SW480 (cell line): ENCODE data around the gene PGA4.
"Not testable (repeated sequence)": the region's sequence is repeated elsewhere in the genome, so short reads cannot be mapped to it uniquely, and the experiment has no call there.

Experiments used
- DNase-seq: peaks from one replicate; pipeline ENCODE4 v3.0.0-alpha.2; 2016; ENCODE audit warnings: low spot score

The PGA4 gene

GRCh38 chr11:61222047-61222446, at the start of gene PGA4:
Gene PGA4 (plus strand): TSS chr11:61222347. CDS start chr11:61222401, 54 bp downstream.
- DNase-seq: not testable (repeated sequence)

DNA sequence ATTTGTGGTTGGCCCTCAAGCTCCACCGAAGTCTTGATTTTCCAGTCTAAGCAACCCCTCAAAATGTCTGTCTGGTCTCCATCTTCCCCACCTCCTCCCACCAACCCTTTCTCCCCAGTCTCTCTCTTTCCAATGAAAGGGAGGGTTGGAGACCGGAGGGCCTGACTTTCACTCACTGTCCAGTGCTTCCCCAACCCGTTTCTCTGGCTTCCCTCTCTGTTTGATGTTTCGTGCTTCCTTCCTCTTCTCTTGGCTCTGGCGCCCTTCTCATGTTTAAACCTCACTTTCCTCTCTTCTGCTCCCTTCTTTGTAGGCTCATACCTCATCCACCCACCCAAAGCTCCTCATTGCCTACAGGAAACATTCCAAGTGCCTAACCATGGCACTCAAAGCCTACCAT, 49.8 kb upstream of the PGA4 start:
- DNase-seq: no peak

GRCh38 chr11:61172888-61173287, 49.3 kb upstream of the PGA4 start:
- no peak for DNase-seq

DNA sequence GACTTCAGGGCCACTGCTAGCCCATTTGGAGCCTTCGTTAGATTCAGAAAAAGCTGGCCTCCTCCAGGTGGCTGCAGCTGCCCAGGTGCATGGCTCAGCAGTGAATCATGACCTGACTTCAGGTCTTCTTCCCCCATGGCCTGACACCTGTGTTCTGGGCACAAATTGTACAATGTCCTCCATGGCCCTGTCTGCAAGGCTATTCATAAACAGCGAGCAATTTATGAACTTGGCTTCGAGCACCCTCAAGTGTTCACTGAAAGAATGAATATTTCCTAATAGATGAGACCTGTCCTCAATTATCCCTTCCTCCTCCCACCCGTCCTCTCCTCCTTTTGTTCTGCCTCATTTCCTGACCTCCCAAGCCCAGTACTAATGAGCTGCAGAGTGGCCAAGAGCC, 48.7 kb upstream of the PGA4 start:
- DNase-seq: no peak

- no peak for DNase-seq
Measured at GRCh38 chr11:61174273-61174672, 47.9 kb upstream of the PGA4 start.

GRCh38 chr11:61174949-61175348, 47.2 kb upstream of the PGA4 start:
- DNase-seq: no peak

DNA sequence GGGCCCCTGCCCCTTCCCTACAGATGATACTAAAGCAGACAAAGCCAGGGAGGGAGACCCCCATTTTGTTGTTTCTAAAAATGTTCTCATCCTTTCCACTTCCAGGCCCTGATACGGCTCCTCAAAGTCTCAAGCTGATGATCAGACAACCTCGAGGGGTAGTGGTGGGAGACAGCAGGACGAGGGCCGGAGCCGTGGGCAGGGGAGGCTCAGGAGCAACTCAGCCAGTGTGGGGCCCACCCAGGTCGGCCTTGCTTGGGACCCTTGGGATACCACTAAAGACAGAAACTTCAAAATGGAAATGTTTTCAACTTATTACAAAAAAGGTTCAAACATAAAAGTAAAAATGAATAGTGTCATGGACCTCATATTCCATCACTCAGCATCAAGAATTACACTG, 45.7 kb upstream of the PGA4 start:
- DNase-seq: no peak

GRCh38 chr11:61180205-61180604, 41.9 kb upstream of the PGA4 start:
- not testable (repeated sequence) for DNase-seq

DNA sequence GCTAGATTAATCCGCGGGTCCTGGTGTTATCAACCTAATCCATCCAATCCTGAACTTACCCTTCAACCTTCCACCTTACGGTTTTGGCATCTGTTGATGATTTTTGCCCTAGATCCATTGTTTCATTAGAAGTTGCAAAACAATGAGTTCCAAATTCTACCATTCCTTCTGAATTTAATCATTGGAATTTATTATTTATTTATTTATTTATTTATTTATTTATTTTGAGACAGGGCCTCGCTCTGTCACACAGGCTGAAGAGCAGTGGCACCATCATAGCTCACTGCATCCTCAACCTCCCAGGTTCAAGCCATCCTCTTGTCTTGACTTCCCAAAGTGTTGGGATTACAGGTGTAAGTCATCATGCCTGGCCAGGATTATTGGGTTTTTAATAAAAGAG, 40.7 kb upstream of the PGA4 start:
- DNase-seq: no peak

GRCh38 chr11:61183645-61184044, 38.5 kb upstream of the PGA4 start:
- no peak for DNase-seq

DNA sequence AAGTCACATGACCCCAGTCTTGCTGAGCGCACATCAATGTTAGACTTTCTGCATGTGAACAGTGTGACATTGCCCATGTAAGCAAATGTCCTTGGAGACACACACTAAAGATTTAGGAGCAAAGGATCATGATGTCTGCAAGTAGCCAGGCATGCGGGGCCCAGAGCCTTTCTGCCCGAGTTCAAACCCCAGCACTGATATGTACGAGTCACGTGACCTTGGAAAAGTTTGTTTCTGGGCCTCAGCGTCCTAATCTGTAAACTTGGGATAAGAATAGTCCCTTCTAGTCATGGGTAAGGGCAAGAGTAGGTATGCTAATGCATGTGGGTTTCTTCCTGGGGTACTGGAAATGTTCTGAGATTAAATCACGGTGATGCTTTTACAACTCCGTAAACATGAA, 35.6 kb upstream of the PGA4 start:
- no peak for DNase-seq

DNA sequence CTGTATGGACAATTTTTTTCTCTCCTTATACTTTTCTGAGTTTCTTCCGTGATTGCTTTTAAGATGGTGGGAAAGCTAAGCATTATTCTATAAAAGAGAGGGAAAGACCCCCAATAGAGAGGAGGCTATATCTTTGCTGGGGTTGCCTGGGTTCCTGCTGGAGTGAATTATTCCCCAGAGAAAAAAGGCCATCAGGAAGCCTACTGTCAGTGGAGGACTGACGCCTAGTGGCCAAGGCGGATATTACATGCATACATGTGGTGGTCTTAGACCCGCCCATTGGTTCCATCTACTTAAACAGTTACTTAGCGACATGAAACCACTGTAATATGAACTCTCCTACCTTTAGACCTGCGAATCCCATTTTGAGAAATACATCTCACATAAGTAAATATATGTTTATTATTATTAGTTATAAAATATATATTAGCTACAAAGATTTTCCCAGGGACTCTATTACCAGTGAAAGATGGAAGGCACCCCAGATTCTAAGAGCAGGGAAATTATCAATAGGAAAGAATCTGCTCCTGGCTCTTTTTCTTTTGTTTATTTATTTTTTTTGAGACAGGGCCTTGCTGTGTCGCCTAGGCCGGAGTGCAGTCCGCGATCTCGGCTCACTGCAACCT, 34.5 kb upstream of the PGA4 start:
- DNase-seq: peak; percentile 68

GRCh38 chr11:61189933-61190332, 32.2 kb upstream of the PGA4 start:
- DNase-seq: no peak

GRCh38 chr11:61193596-61193995, 28.6 kb upstream of the PGA4 start:
- no peak for DNase-seq

DNA sequence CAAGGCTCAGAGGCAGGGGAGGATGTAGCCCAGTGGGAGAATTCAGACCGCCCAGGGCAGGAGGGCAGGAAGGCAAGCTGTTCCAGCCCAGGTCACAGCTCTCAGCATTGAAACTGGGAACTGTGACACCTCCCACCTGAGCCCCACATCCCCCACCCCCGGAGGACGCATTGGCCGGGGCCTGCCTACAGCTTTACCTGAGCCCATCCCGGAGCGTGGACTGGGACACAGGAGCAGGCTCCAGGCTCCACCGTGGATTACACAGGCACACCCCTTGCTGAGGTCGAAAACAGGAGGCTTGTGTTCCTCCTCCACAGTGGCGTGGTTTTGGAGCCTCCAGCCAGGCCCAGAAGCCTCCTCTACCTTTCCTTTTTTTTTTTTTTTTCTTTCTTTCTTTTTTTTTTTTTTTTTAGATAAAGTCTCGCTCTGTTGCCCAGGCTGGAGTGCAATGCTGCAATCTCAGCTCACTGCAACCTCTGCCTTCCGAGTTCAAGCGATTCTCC, 27.9 kb upstream of the PGA4 start:
- no peak for DNase-seq

DNA sequence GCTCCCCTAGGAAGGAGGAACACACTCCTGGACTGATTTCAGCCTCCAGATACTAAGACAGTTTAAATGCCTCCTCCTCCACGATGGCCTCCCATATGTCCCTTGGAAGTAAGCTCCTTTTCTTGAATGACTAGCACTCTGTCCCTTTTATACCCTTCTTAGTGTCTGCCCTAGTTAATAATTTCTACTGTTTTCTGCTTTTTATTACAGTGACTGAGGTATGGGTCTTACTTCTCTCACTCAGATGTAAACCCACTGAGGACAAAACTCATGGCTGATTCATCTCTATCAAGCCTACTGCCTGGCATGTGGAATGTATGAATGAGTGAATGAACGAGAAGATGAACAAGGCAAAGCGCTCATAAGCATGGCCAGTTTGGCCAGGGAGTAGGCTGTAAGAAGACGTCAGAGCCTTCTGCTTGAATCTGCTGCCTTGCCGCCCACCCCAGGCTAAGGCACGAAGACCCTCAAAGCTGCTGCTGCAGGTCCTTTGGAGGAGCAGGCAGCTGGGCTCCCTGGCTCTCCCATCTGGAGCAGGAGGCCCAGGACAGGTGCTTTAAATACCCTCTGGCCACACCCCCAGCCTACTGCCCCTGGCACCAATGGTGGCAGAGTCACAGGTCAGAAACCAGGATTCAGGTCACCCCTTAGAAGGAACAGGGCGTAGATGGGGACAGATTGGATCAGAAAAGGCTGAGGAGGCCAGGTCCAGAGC, 27.0 kb upstream of the PGA4 start:
- no peak for DNase-seq

- DNase-seq: no peak
Measured at GRCh38 chr11:61195719-61196118, 26.4 kb upstream of the PGA4 start.

DNA sequence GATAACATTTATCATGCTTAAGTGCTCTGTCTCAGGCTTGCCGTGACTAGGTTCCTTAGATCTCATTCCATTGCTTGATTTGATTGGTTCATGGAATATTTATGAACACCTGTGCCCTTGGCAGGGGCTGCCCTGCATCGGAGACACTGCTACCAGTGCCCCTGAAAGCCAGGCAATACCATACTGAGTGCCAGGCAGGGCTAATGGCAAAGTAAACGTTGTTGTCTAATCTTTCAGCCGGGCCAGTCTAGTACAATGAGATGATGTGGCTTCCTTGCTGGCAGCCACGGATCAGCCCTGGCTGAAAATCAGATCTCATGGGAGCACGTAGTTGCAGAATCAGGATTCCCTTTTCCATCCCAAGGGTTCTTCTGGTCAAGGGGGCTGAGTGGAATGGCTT, 23.8 kb upstream of the PGA4 start:
- DNase-seq: no peak

GRCh38 chr11:61198948-61199523, 23.1 kb upstream of the PGA4 start:
- no peak for DNase-seq

DNA sequence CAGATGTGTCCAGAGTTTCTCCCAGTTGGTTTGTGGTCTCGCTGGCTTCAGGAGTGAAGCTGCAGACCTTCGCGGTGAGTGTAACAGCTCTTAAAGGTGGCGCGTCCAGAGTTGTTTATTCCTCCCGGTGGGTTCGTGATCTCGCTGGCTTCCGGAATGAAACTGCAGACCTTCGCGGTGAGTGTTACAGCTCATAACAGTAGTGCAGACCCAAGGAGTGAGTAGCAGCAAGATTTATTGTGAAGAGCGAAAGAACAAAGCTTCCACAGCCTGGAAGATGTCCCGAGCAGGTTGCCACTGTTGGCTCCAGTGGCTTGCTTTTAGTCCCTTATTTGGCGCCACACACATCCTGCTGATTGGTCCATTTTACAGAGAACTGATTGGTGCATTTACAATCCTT, 20.7 kb upstream of the PGA4 start:
- DNase-seq: no peak

DNA sequence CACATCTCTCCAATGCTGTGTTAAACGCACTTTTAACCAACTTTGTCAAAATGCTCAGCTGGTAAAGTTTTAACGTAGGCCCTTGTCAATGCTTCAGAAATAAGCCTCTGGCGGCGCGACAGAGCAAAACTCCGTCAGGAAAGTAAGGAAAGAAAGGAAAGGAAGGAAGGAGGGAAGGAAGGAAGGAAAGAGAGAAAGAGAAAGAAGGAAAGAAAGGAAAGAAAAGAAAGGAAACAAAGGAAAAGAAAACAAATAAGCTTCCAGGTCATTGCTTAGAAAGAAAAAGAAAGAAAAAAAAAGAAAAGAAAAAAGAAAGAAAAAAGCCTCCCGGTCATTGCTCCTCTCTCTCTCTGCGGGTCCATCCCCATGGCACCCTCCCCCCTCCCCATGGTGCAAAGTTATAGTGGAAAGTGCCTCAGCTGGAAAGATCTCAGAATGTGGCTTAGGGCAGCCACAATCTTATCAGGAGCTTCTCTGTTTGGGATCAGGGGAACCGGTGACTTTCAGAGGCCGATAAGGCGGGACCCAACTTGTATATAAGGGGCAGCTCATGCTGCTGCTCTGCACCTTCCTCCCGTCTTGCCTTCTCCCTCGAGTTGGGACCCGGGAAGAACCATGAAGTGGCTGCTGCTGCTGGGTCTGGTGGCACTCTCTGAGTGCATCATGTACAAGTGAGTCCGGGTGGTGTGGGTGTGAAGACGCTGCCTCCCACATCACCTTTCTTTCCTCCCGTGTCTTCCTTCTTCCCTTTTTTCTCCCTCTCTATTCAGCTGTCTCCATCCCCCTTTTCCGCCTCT, 19.0 kb upstream of the PGA4 start, which contains the start of gene PGA3:
Gene PGA3 (plus strand): TSS at position 566 of the 797 bp plus-strand sequence. CDS start 50 bp downstream, at position 616.
- DNase-seq: not testable (repeated sequence)

DNA sequence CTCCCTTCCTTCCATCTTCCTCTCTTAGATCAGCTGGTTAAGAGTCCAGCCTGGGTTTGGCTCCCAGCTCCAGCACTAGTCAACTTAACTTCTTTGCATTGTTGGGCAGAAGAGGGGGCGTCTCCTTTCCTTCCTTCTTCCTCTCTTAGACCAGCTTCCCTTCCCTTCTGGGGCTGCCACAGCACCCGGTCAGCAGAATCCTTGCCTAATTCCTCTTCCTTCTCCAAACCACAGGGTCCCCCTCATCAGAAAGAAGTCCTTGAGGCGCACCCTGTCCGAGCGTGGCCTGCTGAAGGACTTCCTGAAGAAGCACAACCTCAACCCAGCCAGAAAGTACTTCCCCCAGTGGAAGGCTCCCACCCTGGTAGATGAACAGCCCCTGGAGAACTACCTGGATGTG, 18.3 kb upstream of the PGA4 start:
- DNase-seq: not testable (repeated sequence)
